Thymus (tissue), 2 donors: ENCODE data around the gene TRIM2. TPM values are rescaled to one million over a fixed set of nuclear protein-coding genes. Genes with fewer than 3 reads are reported as not detected.

Experiments
- polyA plus RNA-seq: library from polyadenylated mRNA; stranded (reverse); fragments of 200-250 nt; gene quantifications from one replicate; pipeline ENCODE4 v1.2.3, GENCODE V29; 2013
- total RNA-seq: library from RNA; stranded (reverse); fragments of 120-200 nt; gene quantifications from one replicate; pipeline ENCODE4 v1.2.4, GENCODE V29; 2013
- donor health status: healthy.

Gene TRIM2
- total and polyA plus RNA-seq, 2 donors: 5.0 to 5.3 TPM

Other genes starting within 250 kb of the TRIM2 start
- gene MND1, start 140.2 kb downstream of the TRIM2 start, total RNA-seq: 32.7 TPM
- gene MND1, start 140.2 kb downstream of the TRIM2 start, polyA plus RNA-seq: 13.2 TPM